ENCODE measurements around the gene ZDBF2.

DNA sequence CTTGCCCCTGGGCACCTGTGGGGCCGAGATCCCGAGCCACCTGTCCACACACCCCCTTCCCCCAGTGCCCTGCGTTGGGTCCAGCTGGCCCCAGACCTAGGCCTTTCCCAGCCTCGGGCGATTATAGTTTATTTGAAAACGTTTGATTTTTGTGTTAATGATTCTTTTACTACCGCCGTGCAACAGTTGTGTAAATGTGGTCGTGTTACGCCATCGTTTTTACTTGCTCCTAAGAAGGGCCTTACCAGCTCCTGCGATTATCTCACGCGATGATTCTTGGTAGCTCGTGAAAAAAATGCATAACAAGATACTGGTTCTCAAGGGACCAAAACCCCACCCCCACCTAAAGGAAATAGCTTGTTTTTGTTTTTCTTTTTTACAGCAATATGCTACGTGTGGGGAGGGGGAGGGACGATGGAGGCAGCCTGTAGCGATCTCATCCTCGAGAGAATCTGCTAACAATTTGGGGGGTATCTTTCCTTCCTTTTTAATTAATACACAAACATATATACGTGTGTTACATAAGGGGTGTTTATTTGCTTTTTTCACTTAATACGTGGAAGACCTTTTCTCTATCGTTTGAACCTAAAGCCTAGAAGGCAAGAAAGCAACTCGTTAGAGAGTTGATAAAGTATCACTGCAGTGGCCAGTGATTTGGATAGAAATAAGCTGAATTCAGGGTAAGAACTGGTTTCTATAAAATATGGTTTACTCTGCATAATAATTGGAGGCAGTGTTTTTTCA is 1.0 kb downstream of the ZDBF2 start:
- TF ChIP-seq, protein P1, sequence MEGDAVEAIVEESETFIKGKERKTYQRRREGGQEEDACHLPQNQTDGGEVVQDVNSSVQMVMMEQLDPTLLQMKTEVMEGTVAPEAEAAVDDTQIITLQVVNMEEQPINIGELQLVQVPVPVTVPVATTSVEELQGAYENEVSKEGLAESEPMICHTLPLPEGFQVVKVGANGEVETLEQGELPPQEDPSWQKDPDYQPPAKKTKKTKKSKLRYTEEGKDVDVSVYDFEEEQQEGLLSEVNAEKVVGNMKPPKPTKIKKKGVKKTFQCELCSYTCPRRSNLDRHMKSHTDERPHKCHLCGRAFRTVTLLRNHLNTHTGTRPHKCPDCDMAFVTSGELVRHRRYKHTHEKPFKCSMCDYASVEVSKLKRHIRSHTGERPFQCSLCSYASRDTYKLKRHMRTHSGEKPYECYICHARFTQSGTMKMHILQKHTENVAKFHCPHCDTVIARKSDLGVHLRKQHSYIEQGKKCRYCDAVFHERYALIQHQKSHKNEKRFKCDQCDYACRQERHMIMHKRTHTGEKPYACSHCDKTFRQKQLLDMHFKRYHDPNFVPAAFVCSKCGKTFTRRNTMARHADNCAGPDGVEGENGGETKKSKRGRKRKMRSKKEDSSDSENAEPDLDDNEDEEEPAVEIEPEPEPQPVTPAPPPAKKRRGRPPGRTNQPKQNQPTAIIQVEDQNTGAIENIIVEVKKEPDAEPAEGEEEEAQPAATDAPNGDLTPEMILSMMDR (IDR thresholded peaks at IDR 0.05; ENCODE audit: low read depth, low read length, poor library complexity, severe bottlenecking): no peak
- no peak for TF ChIP-seq EZH2phosphoT487 (IDR thresholded peaks at IDR 0.05; ENCODE audit: borderline replicate concordance, low read length)

All from DOHH2 (cell line).